Vagina (tissue), 2 donors: ENCODE results near the gene OPTC. TPM values are rescaled to one million over a fixed set of nuclear protein-coding genes. Genes with fewer than 3 reads are reported as not detected.

Experiments used
- DNase-seq, 2 donors: peaks; one replicate each; pipeline ENCODE4 v3.0.0-alpha.2; 2017; ENCODE audit errors: extremely low spot score in 2 of 2
- H3K27ac ChIP-seq: fragments of 200-600 bp; sonication (generic); one replicate; pipeline ENCODE4 v1.5.1; 2019
- H3K27me3 ChIP-seq: fragments of 200-600 bp; sonication (generic); one replicate; pipeline ENCODE4 v1.5.1; 2019
- H3K36me3 ChIP-seq, 2 donors: fragments of 200-600 bp; sonication (generic); one replicate each; pipeline ENCODE4 v1.5.1; 2017 to 2019
- H3K4me1 ChIP-seq: fragments of 200-600 bp; sonication (generic); one replicate; pipeline ENCODE4 v1.5.1; 2019
- H3K4me3 ChIP-seq, 2 donors: fragments of 200-600 bp; sonication (generic); 1 replicate in 1 of 2; 2 replicates in 1 of 2; pipeline ENCODE4 v1.5.1; 2016 to 2019
- H3K9me3 ChIP-seq: fragments of 200-600 bp; sonication (generic); one replicate; pipeline ENCODE4 v1.5.1; 2019
- CTCF ChIP-seq, 3 experiments: fragments of 450-650 bp in 2 of 3; fragments of 200-600 bp in 1 of 3; sonication (generic) in 1 of 3; IDR thresholded peaks; one replicate each; pipeline ENCODE4 v1.5.1; 2017 to 2019; ENCODE audit warnings: antibody characterized with exemption in 3 of 3, mild to moderate bottlenecking in 2 of 3, moderate library complexity in 2 of 3
- POLR2A ChIP-seq, 2 donors: fragments of 450-650 bp; IDR thresholded peaks; one replicate each; pipeline ENCODE4 v1.6.1; 2017; ENCODE audit warnings: antibody characterized with exemption in 2 of 2, mild to moderate bottlenecking in 2 of 2, moderate library complexity in 2 of 2
- POLR2AphosphoS5 ChIP-seq, 2 donors: sonication (generic); formaldehyde crosslinking; IDR thresholded peaks; one replicate each; pipeline ENCODE4 v1.9.0; 2017; ENCODE audit warnings: antibody characterized with exemption in 2 of 2, mild to moderate bottlenecking in 2 of 2, low read depth in 1 of 2; ENCODE audit not compliant: insufficient read depth in 1 of 2
- intact Hi-C: fragments of 100-400 bp; cut with DNase I; formaldehyde crosslinking; loops from one replicate; pipeline ENCODE4 v1.15.1; 2023
- total RNA-seq: library from RNA; depleted of rRNA; stranded (reverse); fragments of >200 nt; gene quantifications from one replicate; pipeline ENCODE4 v1.2.3, GENCODE V29; 2016

OPTC gene
- total RNA-seq, 1 donor from 2014 or later, result not detected

- Histone ChIP-seq H3K4me1 (peaks cover 15% of the 10 kb centered on the region), H3K9me3 (no peaks in the 10 kb centered on the region), H3K36me3 (no peaks in the 10 kb centered on the region), H3K4me3 (no peak overlapping the region), H3K27ac (no peak overlapping the region), H3K27me3 (no peaks in the 10 kb centered on the region)
- TF ChIP-seq CTCF (IDR thresholded peaks at IDR 0.05), result no peak
- no peak for TF ChIP-seq POLR2A (IDR thresholded peaks at IDR 0.05)
- TF ChIP-seq POLR2AphosphoS5 (IDR thresholded peaks at IDR 0.05; ENCODE audit: insufficient read depth in 1 of 2, low read depth in 1 of 2), result no peak
- no peak for DNase-seq
- intact Hi-C loops, result no loop called here
Observed at GRCh38 chr1:203546274-203546673, 52.3 kb downstream of the OPTC start.

- H3K27me3 ChIP-seq, result no peaks in the 10 kb centered on the region
- TF ChIP-seq POLR2A (IDR thresholded peaks at IDR 0.05) (no peak), CTCF (IDR thresholded peaks at IDR 0.05) (no peak), POLR2AphosphoS5 (IDR thresholded peaks at IDR 0.05; ENCODE audit: insufficient read depth in 1 of 2, low read depth in 1 of 2) (no peak)
- H3K9me3 ChIP-seq, result no peaks in the 10 kb centered on the region
- no peak for DNase-seq
- H3K27ac ChIP-seq, result peak overlapping the region; percentile 46
- no peak overlapping the region for H3K4me3 ChIP-seq
- no peaks in the 10 kb centered on the region for H3K36me3 ChIP-seq
- peaks cover 15% of the 10 kb centered on the region for H3K4me1 ChIP-seq
- intact Hi-C loops, result no loop called here
Observed at GRCh38 chr1:203547147-203547546, 53.2 kb downstream of the OPTC start.

GRCh38 chr1:203547771-203548421 lies 53.9 kb downstream of the OPTC start:
- Histone ChIP-seq H3K4me1 (peaks cover 15% of the 10 kb centered on the region), H3K36me3 (no peaks in the 10 kb centered on the region), H3K9me3 (no peaks in the 10 kb centered on the region), H3K27me3 (no peaks in the 10 kb centered on the region), H3K4me3 (no peak overlapping the region), H3K27ac (peak overlapping the region; percentile 46)
- no peak for DNase-seq
- peak in 1 of 2 donors; percentile 47 for TF ChIP-seq POLR2AphosphoS5 (IDR thresholded peaks at IDR 0.05; ENCODE audit: insufficient read depth in 1 of 2, low read depth in 1 of 2)
- TF ChIP-seq POLR2A (IDR thresholded peaks at IDR 0.05), result no peak
- intact Hi-C loops, result no loop called here

GRCh38 chr1:203548892-203549291 lies 54.9 kb downstream of the OPTC start:
- H3K27ac ChIP-seq, result peak overlapping the region; percentile 25
- peaks cover 16% of the 10 kb centered on the region for H3K4me1 ChIP-seq
- TF ChIP-seq CTCF (IDR thresholded peaks at IDR 0.05), result no peak
- no peaks in the 10 kb centered on the region for H3K27me3 ChIP-seq
- intact Hi-C loops, result no loop called here
- H3K9me3 ChIP-seq, result no peaks in the 10 kb centered on the region
- no peak for DNase-seq
- H3K36me3 ChIP-seq, result no peaks in the 10 kb centered on the region
- no peak overlapping the region for H3K4me3 ChIP-seq

- TF ChIP-seq POLR2AphosphoS5 (IDR thresholded peaks at IDR 0.05; ENCODE audit: insufficient read depth in 1 of 2, low read depth in 1 of 2), result no peak
- no peak for TF ChIP-seq POLR2A (IDR thresholded peaks at IDR 0.05)
- no peak for TF ChIP-seq CTCF (IDR thresholded peaks at IDR 0.05)
- Histone ChIP-seq H3K27me3 (no peaks in the 10 kb centered on the region), H3K4me3 (no peak overlapping the region), H3K9me3 (no peaks in the 10 kb centered on the region), H3K36me3 (no peaks in the 10 kb centered on the region), H3K27ac (peak overlapping the region; percentile 25), H3K4me1 (peaks cover 20% of the 10 kb centered on the region)
- intact Hi-C loops, result no loop called here
- no peak for DNase-seq
Observed at GRCh38 chr1:203549309-203549708, 55.4 kb downstream of the OPTC start.
